RWPE1 (cell line): Measurements from ENCODE around the gene MMP25.

ENCODE experiments used
- CTCF ChIA-PET: fragments of 350-600 bp; sonication (Branson Sonifier 250); formaldehyde crosslinking; extraction: SDS; loops from one replicate; lab custom pipeline; 2021; lab: Yijun Ruan, JAX
- POLR2A ChIA-PET: fragments of 400-600 bp; formaldehyde crosslinking; extraction: SDS; loops from one replicate; lab custom pipeline; 2020; ENCODE audit warnings: antibody characterized with exemption; ENCODE audit not compliant: low non-redundant PET; lab: Yijun Ruan, JAX
- DNase-seq: peaks from one replicate; pipeline ENCODE4 v3.0.0; 2012; ENCODE audit warnings: low spot score
- H3K27ac ChIP-seq: fragments of 450-650 bp; 2 replicates; pipeline ENCODE4 v1.5.1; 2017
- CTCF ChIP-seq: fragments of 450-650 bp; conservative IDR thresholded peaks from 2 replicates; pipeline ENCODE4 v1.5.1; 2017; ENCODE audit warnings: low read depth, mild to moderate bottlenecking

MMP25 gene

GRCh38 chr16:3060339-3061127 lies 14.2 kb downstream of the MMP25 start:
- CTCF ChIA-PET, result interaction anchor here (0.6 to 2.8 kb wide), 5 partner anchors 9 to 82 kb away, joined by 3 to 15 read pairs (median 3); no protein-coding TSS in a partner anchor
- no peak overlapping the region for H3K27ac ChIP-seq
- no peak for DNase-seq
- TF ChIP-seq CTCF, result no peak
- POLR2A ChIA-PET, result no interaction called here

- TF ChIP-seq CTCF, result no peak
- CTCF ChIA-PET, result interaction anchor here (0.7 kb wide), 1 partner anchor 391 kb away, joined by 6 read pairs; no protein-coding TSS in a partner anchor
- no peak overlapping the region for H3K27ac ChIP-seq
- POLR2A ChIA-PET, result no interaction called here
- no peak for DNase-seq
Measured at GRCh38 chr16:3062553-3062952, 16.2 kb downstream of the MMP25 start.

GRCh38 chr16:3063625-3064386 lies 17.4 kb downstream of the MMP25 start:
- ChIA-PET POLR2A (interaction anchor here (0.7 kb wide), 1 partner anchor 71 kb away, joined by 3 read pairs; the partner anchor contains the start of gene ZNF213), CTCF (interaction anchor here (0.7 kb wide), 2 partner anchors 34 to 65 kb away, joined by 3 read pairs; no protein-coding TSS in a partner anchor)
- no peak for TF ChIP-seq CTCF
- DNase-seq, result no peak
- no peak overlapping the region for H3K27ac ChIP-seq

GRCh38 chr16:3065069-3065741 lies 18.8 kb downstream of the MMP25 start, which contains the start of gene IL32:
TSS of gene IL32 (plus strand) at chr16:3065640. CDS start at chr16:3065812, 172 bp downstream.
- peak; percentile 56 for DNase-seq
- no peak for TF ChIP-seq CTCF
- POLR2A ChIA-PET, result no interaction called here
- peak within 1 kb of the TSS; percentile 48 for H3K27ac ChIP-seq
- CTCF ChIA-PET, result interaction anchor here (0.5 kb wide), 1 partner anchor 100 kb away, joined by 4 read pairs; no protein-coding TSS in a partner anchor

- ChIA-PET CTCF (interaction anchor here (0.5 to 0.9 kb wide), 2 partner anchors 31 to 99 kb away, joined by 3 to 4 read pairs; no protein-coding TSS in a partner anchor), POLR2A (no interaction called here)
- TF ChIP-seq CTCF, result no peak
- no peak for DNase-seq
- H3K27ac ChIP-seq, result peak overlapping the region; percentile 48
Measured at GRCh38 chr16:3065742-3066439, 19.5 kb downstream of the MMP25 start.
